ENCODE measurements around the gene SHQ1.

GRCh38 chr3:72894976-72895552, 46.8 kb upstream of the SHQ1 start:
- TF ChIP-seq EZH2 (IDR thresholded peaks at IDR 0.05): no peak
- TF ChIP-seq CTCF (IDR thresholded peaks at IDR 0.05 in 2 of 3, conservative IDR thresholded peaks at IDR 0.05 in 1 of 3; ENCODE audit: borderline replicate concordance in 1 of 3, insufficient read depth in 1 of 3, low read depth in 2 of 3, low read length in 2 of 3): no peak
- no peak for TF ChIP-seq MAX (IDR thresholded peaks at IDR 0.05)
- TF ChIP-seq POLR2A (IDR thresholded peaks at IDR 0.05; ENCODE audit: borderline replicate concordance, extremely low read depth, insufficient read depth, insufficient read length): no peak
- TF ChIP-seq ZBTB33 (IDR thresholded peaks at IDR 0.05; ENCODE audit: extremely low read depth, insufficient replicate concordance, low read length): no peak

All from HCT116 (cell line).